Hepatocyte (in vitro differentiated cells): ENCODE measurements around the gene EGF.

ENCODE experiments used
- CTCF ChIP-seq: fragments of 200-600 bp; sonication (generic); IDR thresholded peaks from 2 replicates; pipeline ENCODE4 v1.5.1; 2016; ENCODE audit warnings: antibody characterized with exemption, mild to moderate bottlenecking; ENCODE audit not compliant: poor library complexity
- EZH2phosphoT487 ChIP-seq: fragments of 200-600 bp; sonication (generic); IDR thresholded peaks from one replicate; pipeline ENCODE4 v1.6.1; 2018; ENCODE audit warnings: antibody characterized with exemption, mild to moderate bottlenecking, low read depth, moderate library complexity; ENCODE audit not compliant: unreplicated experiment, severe bottlenecking

GRCh38 chr4:110055158-110055768 is 142.6 kb downstream of the EGF start:
- TF ChIP-seq EZH2phosphoT487 = no peak
- no peak for TF ChIP-seq CTCF
